Neural crest cell (in vitro differentiated cells): Measurements from ENCODE around the gene NDE1. TPM values are rescaled to one million over a fixed set of nuclear protein-coding genes. Genes with fewer than 3 reads are reported as not detected.

Experiments
- DNase-seq: peaks from one replicate; pipeline ENCODE4 v3.0.0; 2021; ENCODE audit warnings: low read depth, mixed read lengths, low spot score
- H3K27ac Mint-ChIP-seq: one replicate; pipeline ENCODE4 v1.8.0; 2021; ENCODE audit warnings: mild to moderate bottlenecking, mixed read lengths; ENCODE audit not compliant: unreplicated experiment
- H3K27me3 Mint-ChIP-seq: 2 replicates; pipeline ENCODE4 v1.8.0; 2021; ENCODE audit warnings: low read depth, mild to moderate bottlenecking, mixed read lengths
- H3K36me3 Mint-ChIP-seq: 2 replicates; pipeline ENCODE4 v1.8.0; 2021; ENCODE audit warnings: low read depth, mild to moderate bottlenecking, mixed read lengths
- H3K4me1 Mint-ChIP-seq: 2 replicates; pipeline ENCODE4 v1.8.0; 2021; ENCODE audit warnings: mixed read lengths
- H3K4me3 Mint-ChIP-seq: one replicate; pipeline ENCODE4 v1.8.0; 2021; ENCODE audit warnings: mild to moderate bottlenecking, mixed read lengths
- H3K9me3 Mint-ChIP-seq: 2 replicates; pipeline ENCODE4 v1.8.0; 2021; ENCODE audit warnings: mixed read lengths
- CTCF ChIP-seq: fragments of 200-600 bp; sonication (generic); conservative IDR thresholded peaks from 2 replicates; pipeline ENCODE4 v1.5.0; 2021; ENCODE audit warnings: antibody characterized with exemption, mild to moderate bottlenecking
- total RNA-seq: library from RNA; stranded (reverse); gene quantifications from 2 replicates; pipeline ENCODE4 v1.2.1, GENCODE V29; 2021

The NDE1 gene
- total RNA-seq, 1 donor from 2014 or later, result 72.2 TPM

DNA sequence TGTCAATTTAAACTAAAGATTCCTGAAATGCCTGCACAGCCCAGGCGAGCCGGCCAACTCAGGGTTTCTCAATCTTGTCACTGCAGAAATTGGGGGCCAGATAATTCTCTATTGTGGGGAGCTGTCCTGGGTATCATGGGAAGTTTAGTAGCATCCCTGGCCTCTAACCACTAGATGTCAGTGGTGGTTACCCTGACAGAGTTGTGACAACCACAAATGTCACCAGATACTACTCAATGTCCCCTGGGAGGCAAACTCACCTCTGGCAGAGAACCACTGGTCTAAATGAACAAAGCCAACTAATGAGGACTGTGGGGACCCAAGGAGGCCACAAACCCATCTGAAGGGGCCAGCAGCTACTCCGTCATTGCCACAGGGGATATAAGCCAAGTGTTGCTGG lies 115.8 kb downstream of the NDE1 start:
- peak; percentile 20 for DNase-seq
- Mint-ChIP-seq H3K9me3 (peaks cover 3% of the 10 kb centered on the region), H3K4me3 (no peak overlapping the region), H3K4me1 (peaks cover 7% of the 10 kb centered on the region), H3K36me3 (no peaks in the 10 kb centered on the region), H3K27ac (peak overlapping the region; percentile 86), H3K27me3 (peaks cover 15% of the 10 kb centered on the region)
- TF ChIP-seq CTCF, result peak; percentile 70

GRCh38 chr16:15766918-15767317 lies 116.9 kb downstream of the NDE1 start:
- peaks cover 3% of the 10 kb centered on the region for H3K9me3 Mint-ChIP-seq
- H3K27ac Mint-ChIP-seq, result peak overlapping the region; percentile 25
- TF ChIP-seq CTCF, result no peak
- no peaks in the 10 kb centered on the region for H3K36me3 Mint-ChIP-seq
- H3K27me3 Mint-ChIP-seq, result peaks cover 11% of the 10 kb centered on the region
- H3K4me1 Mint-ChIP-seq, result peaks cover 7% of the 10 kb centered on the region
- no peak overlapping the region for H3K4me3 Mint-ChIP-seq
- DNase-seq, result no peak

GRCh38 chr16:15768201-15768600 lies 118.2 kb downstream of the NDE1 start:
- DNase-seq, result no peak
- Mint-ChIP-seq H3K27me3 (peaks cover 6% of the 10 kb centered on the region), H3K27ac (no peak overlapping the region), H3K9me3 (peaks cover 3% of the 10 kb centered on the region), H3K4me3 (no peak overlapping the region), H3K36me3 (no peaks in the 10 kb centered on the region), H3K4me1 (peaks cover 7% of the 10 kb centered on the region)
- TF ChIP-seq CTCF, result no peak

- TF ChIP-seq CTCF, result no peak
- Mint-ChIP-seq H3K9me3 (peaks cover 3% of the 10 kb centered on the region), H3K27ac (peak overlapping the region; percentile 27), H3K36me3 (no peaks in the 10 kb centered on the region), H3K4me1 (peaks cover 7% of the 10 kb centered on the region), H3K27me3 (peaks cover 4% of the 10 kb centered on the region), H3K4me3 (no peak overlapping the region)
- no peak for DNase-seq
Measured at GRCh38 chr16:15769239-15769638, 119.2 kb downstream of the NDE1 start.

DNA sequence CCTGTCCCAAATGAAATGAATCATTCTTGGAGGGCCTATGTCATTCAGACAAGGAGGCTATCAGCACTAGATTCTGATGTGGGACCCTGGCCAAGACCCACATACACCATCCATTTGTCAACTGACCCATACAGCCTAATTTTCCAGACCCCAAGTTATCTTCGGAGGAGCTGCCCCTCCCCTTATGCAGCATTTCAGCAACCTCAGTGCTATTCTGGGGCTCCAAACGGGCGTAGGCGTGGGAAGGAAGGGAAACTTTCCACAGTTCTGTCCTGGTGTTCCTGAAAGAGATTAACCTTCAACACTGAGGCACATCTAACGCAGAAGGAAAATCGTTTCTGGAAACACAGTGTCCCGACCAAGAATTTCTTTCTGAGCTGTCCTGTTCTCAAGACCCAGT lies 120.1 kb downstream of the NDE1 start:
- H3K4me1 Mint-ChIP-seq, result peaks cover 7% of the 10 kb centered on the region
- H3K27me3 Mint-ChIP-seq, result peaks cover 3% of the 10 kb centered on the region
- DNase-seq, result no peak
- H3K4me3 Mint-ChIP-seq, result no peak overlapping the region
- no peak overlapping the region for H3K27ac Mint-ChIP-seq
- no peaks in the 10 kb centered on the region for H3K36me3 Mint-ChIP-seq
- peaks cover 3% of the 10 kb centered on the region for H3K9me3 Mint-ChIP-seq
- no peak for TF ChIP-seq CTCF

DNA sequence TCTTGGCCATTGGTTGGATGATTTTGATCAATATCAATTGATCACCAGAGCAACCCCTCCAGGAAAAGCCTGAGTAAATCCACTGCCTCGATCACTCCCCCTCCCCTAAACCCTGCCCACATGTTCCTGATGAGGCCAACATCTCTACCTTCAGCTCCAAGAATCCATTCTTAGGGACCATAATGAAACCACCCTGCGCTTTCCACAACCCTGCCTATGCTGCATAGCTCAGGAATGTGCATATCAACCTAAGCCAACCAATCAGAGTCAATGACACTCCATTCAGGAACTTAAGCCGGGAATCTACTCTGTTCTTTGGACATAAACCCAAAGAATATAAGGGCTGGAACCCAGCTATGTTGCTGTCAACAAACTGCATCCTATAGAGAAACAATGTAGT lies 120.5 kb downstream of the NDE1 start:
- TF ChIP-seq CTCF, result no peak
- no peak overlapping the region for H3K27ac Mint-ChIP-seq
- H3K9me3 Mint-ChIP-seq, result peaks cover 3% of the 10 kb centered on the region

More for the DNA sequence above, 120.5 kb downstream of the NDE1 start:
- no peak for DNase-seq
- Mint-ChIP-seq H3K27me3 (peaks cover 3% of the 10 kb centered on the region), H3K4me3 (no peak overlapping the region), H3K36me3 (no peaks in the 10 kb centered on the region), H3K4me1 (peaks cover 7% of the 10 kb centered on the region)
